T-cell (primary cell): ENCODE results near the gene OXTR. TPM values are rescaled to one million over a fixed set of nuclear protein-coding genes. Genes with fewer than 3 reads are reported as not detected.

Experiments used
- ATAC-seq, 4 experiments: fragments of 200-7000 bp in 3 of 4; fragments of 150-1000 bp in 1 of 4; cut with Tn5 transposase; replicated peaks in 1 of 4; 1 replicate in 3 of 4; 2 replicates in 1 of 4; pipeline ENCODE4 v1.10.0; 2021; ENCODE audit warnings: moderate library complexity in 3 of 4, mild to moderate bottlenecking in 2 of 4, moderate number of reproducible peaks in 1 of 4
- CTCF ChIA-PET, 2 donors: fragments of 300-600 bp; sonication (Branson Sonifier 250); formaldehyde crosslinking; loops; one replicate each; lab custom pipeline; 2022; ENCODE audit warnings: antibody characterized with exemption in 2 of 2; lab: Charles Lee
- POLR2A ChIA-PET, 2 donors: fragments of 300-600 bp; sonication (Branson Sonifier 250); formaldehyde crosslinking; loops; one replicate each; lab custom pipeline; 2022; ENCODE audit warnings: antibody characterized with exemption in 2 of 2; lab: Charles Lee
- DNase-seq, 35 experiments: peaks; one replicate each; pipeline versions ENCODE4 v3.0.0 to v3.0.0-alpha.2; 2013 to 2023
- H3K27ac ChIP-seq: one replicate; pipeline ENCODE4 v1.5.1; 2013; ENCODE audit warnings: low read length
- H3K27me3 ChIP-seq, 2 experiments: replicated peaks in 1 of 2; 1 replicate in 1 of 2; 2 replicates in 1 of 2; pipeline versions ENCODE4 v1.6.1 to v1.7.0; 2013; ENCODE audit warnings: low read length in 1 of 2, mixed read lengths in 1 of 2; ENCODE audit not compliant: control insufficient read depth in 2 of 2, insufficient read depth in 2 of 2; ENCODE audit errors: extremely low read depth in 1 of 2
- H3K36me3 ChIP-seq, 2 donors: 1 replicate in 1 of 2; 2 replicates in 1 of 2; pipeline versions ENCODE4 v1.6.1 to v1.7.0; 2013; ENCODE audit warnings: low read length in 1 of 2; ENCODE audit not compliant: control insufficient read depth in 2 of 2, insufficient read depth in 1 of 2; ENCODE audit errors: extremely low read depth in 1 of 2
- H3K4me1 ChIP-seq, 2 experiments: 1 replicate in 1 of 2; 2 replicates in 1 of 2; pipeline versions ENCODE4 v1.6.1 to v1.7.0; 2013; ENCODE audit warnings: low read length in 2 of 2, mixed read lengths in 1 of 2; ENCODE audit not compliant: insufficient read depth in 2 of 2, control insufficient read depth in 1 of 2; ENCODE audit errors: extremely low read depth in 1 of 2
- H3K4me3 ChIP-seq, 2 donors: 1 replicate in 1 of 2; 2 replicates in 1 of 2; pipeline versions ENCODE4 v1.5.1 to v1.7.0; 2013; ENCODE audit warnings: mild to moderate bottlenecking in 2 of 2, low read length in 1 of 2, moderate library complexity in 1 of 2; ENCODE audit not compliant: control insufficient read depth in 1 of 2; ENCODE audit errors: extremely low read depth in 1 of 2
- H3K9me3 ChIP-seq: 2 replicates; pipeline ENCODE4 v1.7.0; 2013
- H3K27ac Mint-ChIP-seq, 2 donors: one replicate each; pipeline ENCODE4 v1.8.0; 2020 to 2021; ENCODE audit warnings: mild to moderate bottlenecking in 2 of 2, mixed read lengths in 2 of 2
- H3K27me3 Mint-ChIP-seq, 2 donors: one replicate each; pipeline ENCODE4 v1.8.0; 2021 to 2022; ENCODE audit warnings: mixed read lengths in 2 of 2
- H3K36me3 Mint-ChIP-seq: one replicate; pipeline ENCODE4 v1.8.0; 2021; ENCODE audit warnings: mixed read lengths
- H3K4me1 Mint-ChIP-seq, 3 donors: one replicate each; pipeline ENCODE4 v1.8.0; 2020 to 2022; ENCODE audit warnings: mixed read lengths in 3 of 3, mild to moderate bottlenecking in 1 of 3
- H3K4me3 Mint-ChIP-seq, 3 donors: one replicate each; pipeline ENCODE4 v1.8.0; 2020 to 2022; ENCODE audit warnings: mild to moderate bottlenecking in 3 of 3, mixed read lengths in 3 of 3, moderate library complexity in 3 of 3
- H3K9me3 Mint-ChIP-seq, 3 donors: one replicate each; pipeline ENCODE4 v1.8.0; 2020 to 2022; ENCODE audit warnings: mixed read lengths in 3 of 3
- WGBS: methylation state at CpG from one replicate; pipeline ENCODE4 v1.1.5; 2013; ENCODE audit warnings: missing lambda C conversion rate; ENCODE audit not compliant: insufficient coverage; 5-methylcytosine and 5-hydroxymethylcytosine counted together
- total RNA-seq, 35 experiments: library from RNA in 6 of 35; stranded (reverse) in 6 of 35; fragments of 120-200 nt in 1 of 35; gene quantifications; one replicate each; pipeline versions ENCODE4 v1.2.1 to v1.2.4 and lab custom pipeline; 2013 to 2026

Gene OXTR
- total RNA-seq, 5 donors from 2014 or later (not counting 1 experiment from before 2014, with no cell fraction given), result 0.10 to 0.63 (median 0.18) TPM

DNA sequence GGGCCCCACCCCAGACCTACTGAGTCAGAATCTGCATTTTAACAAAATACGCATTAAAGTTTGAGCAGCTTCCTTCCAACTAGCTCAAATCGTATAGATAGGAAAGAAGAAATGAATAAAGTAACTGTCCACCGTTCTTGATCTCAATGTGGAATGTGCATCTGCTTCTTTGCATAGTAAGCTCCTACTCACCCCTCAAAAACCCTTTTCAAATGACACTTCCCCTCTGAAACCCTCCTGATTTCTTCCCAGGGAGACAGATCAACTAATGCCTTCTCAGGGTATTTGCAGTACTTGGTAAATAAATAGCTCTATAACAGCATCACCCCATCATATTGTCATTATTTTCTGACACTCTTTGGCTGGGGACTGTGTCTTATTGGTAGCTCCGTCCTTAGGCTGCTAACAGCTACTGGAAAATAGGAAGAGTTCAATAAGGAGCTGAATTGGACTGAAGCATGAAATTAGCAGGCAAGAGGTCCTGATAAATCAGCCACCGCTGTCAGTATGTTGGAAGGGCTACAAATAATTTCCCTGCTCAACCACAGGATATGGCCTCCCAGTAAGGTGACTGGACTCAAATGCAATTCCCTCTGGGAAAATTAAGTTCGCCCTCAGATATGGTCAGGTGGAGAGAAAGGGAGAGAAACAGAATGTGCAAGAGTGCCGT lies 10.2 kb downstream of the OXTR start:
- ATAC-seq (no peak), DNase-seq (no peak)
- Histone ChIP-seq H3K27me3 (peaks cover 0 to 3% of the 10 kb centered on the region in 2 experiments), H3K4me3 (no peak overlapping the region), H3K27ac (no peak overlapping the region), H3K9me3 (no peaks in the 10 kb centered on the region), H3K36me3 (no peaks in the 10 kb centered on the region), H3K4me1 (no peaks in the 10 kb centered on the region)
- Mint-ChIP-seq H3K27ac (no peak overlapping the region), H3K9me3 (no peaks in the 10 kb centered on the region), H3K4me1 (no peaks in the 10 kb centered on the region), H3K4me3 (no peak overlapping the region), H3K27me3 (no peaks in the 10 kb centered on the region), H3K36me3 (no peaks in the 10 kb centered on the region)
- ChIA-PET CTCF (no interaction called here), POLR2A (no interaction called here)
- 76% methylated on average over 2 of the region's 7 CpGs for WGBS

DNA sequence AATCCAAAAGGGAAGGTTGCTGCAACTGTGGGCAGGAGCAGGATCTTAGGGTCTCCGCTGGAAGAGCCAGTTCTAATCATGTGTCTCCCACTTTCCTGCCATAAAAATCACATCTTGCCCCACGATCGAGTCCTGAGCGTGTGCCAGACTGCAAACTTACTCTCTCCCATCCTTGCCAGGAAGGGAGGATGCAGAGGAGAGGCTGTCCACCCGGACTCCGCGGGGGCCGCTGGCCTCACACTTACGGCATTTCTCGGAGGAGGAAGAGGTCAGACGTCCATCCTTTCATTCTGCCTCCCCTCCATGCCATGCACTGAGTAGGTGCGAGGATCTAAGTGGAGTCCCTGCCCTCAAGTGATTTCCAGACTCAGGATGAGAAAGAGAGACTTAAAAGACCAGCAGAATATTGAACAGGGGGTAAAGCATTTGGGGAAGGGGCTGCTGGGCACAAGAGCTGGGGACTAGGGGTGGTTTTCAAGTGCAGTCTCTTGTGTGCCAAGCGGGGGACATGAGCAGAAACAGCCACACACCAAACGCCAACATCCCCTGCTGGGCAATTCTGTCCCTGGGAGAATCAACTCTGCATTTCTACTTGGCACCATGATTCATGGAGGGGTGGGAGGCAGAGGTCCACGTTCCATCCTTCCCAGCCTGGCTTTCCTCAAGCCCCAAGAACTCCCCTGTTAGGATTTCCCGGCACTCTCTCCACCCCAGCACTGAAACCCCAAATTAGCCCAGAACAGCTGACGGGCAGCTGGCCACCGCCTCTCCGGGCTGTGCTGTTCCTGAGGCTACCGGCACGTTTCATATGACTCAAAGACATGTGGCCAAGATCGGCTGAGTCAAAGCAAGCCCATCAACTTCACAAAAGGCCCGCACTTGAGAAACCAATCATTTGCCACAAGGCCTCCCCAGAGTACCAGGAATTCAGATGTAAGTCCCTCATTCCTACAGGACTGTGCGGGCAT lies 11.6 kb downstream of the OXTR start:
- H3K4me3 ChIP-seq, result no peak overlapping the region
- H3K27ac ChIP-seq, result no peak overlapping the region
- no peaks in the 10 kb centered on the region for H3K27me3 Mint-ChIP-seq
- DNase-seq (no peak), ATAC-seq (no peak)
- no peaks in the 10 kb centered on the region for H3K9me3 Mint-ChIP-seq
- no peaks in the 10 kb centered on the region for H3K9me3 ChIP-seq
- WGBS, result 80% methylated on average over 2 of the region's 24 CpGs
- H3K36me3 Mint-ChIP-seq, result no peaks in the 10 kb centered on the region
- H3K4me1 Mint-ChIP-seq, result no peaks in the 10 kb centered on the region
- ChIA-PET POLR2A (no interaction called here), CTCF (no interaction called here)
- no peaks in the 10 kb centered on the region for H3K36me3 ChIP-seq
- H3K4me1 ChIP-seq, result no peaks in the 10 kb centered on the region
- no peaks in the 10 kb centered on the region for H3K27me3 ChIP-seq
- H3K27ac Mint-ChIP-seq, result no peak overlapping the region
- no peak overlapping the region for H3K4me3 Mint-ChIP-seq

DNA sequence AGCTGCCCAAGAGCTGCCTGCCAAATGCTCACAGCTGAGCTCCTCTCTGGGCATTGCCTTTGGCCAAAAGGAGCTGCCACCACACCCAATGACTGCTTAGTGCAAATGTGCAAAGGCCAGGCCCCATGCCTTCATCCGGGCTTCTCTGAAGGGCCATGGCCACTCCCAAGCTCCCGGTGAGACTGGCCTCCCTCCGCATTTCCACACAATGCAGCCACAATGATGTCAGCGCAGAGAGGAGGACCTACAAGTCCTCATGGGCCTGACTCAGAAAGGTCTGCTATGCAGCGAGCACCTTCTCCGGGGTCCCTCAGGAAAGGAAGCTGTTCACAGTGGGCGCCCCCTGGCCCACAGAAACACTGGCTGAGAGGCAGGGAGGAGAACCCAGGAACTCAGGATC lies 12.7 kb downstream of the OXTR start:
- Mint-ChIP-seq H3K36me3 (no peaks in the 10 kb centered on the region), H3K4me1 (no peaks in the 10 kb centered on the region), H3K4me3 (no peak overlapping the region), H3K27me3 (no peaks in the 10 kb centered on the region), H3K9me3 (no peaks in the 10 kb centered on the region), H3K27ac (no peak overlapping the region)
- H3K27ac ChIP-seq, result no peak overlapping the region
- ChIA-PET POLR2A (no interaction called here), CTCF (no interaction called here)
- DNase-seq, result no peak
- H3K9me3 ChIP-seq, result no peaks in the 10 kb centered on the region
- H3K36me3 ChIP-seq, result no peaks in the 10 kb centered on the region
- ATAC-seq, result no peak
- H3K27me3 ChIP-seq, result no peaks in the 10 kb centered on the region
- no peaks in the 10 kb centered on the region for H3K4me1 ChIP-seq
- no peak overlapping the region for H3K4me3 ChIP-seq
- WGBS, result 85% methylated on average over 6 of the region's 7 CpGs

DNA sequence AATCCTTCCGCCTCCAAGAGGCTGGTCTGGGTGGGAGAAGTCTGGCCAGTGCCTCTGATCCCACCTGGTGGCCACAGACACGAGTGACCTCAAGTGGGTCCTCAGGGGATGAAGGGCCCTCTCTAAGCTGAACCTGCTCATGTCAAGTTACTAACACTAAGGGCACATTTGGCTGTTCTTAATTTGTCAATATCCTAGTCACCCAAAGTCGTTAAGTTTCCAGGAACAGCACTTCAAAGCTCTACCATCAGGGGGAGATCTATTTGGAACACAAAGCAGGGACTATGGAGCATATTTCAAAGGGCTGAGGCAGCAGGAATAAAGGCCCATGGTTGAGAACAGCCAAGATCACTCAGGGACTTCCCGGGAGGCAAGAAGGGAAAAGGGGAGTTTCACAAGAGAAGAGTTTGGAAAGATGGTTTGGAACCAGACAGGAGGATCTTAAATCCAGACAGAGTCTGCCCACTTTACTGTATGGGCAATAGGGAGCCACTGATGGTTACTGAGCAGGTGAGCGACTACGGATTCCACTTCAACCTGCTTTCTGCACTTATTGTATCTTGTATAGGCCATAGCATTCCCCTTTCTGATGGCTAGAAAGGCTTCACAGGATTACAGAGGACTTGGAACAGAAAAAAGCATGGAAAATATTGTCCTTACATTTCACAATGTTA lies 13.7 kb downstream of the OXTR start:
- no peak overlapping the region for H3K4me3 ChIP-seq
- H3K4me1 ChIP-seq, result no peaks in the 10 kb centered on the region
- Mint-ChIP-seq H3K27ac (no peak overlapping the region), H3K4me3 (no peak overlapping the region), H3K27me3 (no peaks in the 10 kb centered on the region), H3K36me3 (no peaks in the 10 kb centered on the region), H3K9me3 (no peaks in the 10 kb centered on the region), H3K4me1 (no peaks in the 10 kb centered on the region)
- DNase-seq (no peak), ATAC-seq (no peak)
- CTCF ChIA-PET, result no interaction called here
- 80% methylated on average over 1 of the region's 6 CpGs for WGBS
- POLR2A ChIA-PET, result no interaction called here
- H3K36me3 ChIP-seq, result no peaks in the 10 kb centered on the region
- H3K9me3 ChIP-seq, result no peaks in the 10 kb centered on the region
- H3K27me3 ChIP-seq, result no peaks in the 10 kb centered on the region
- H3K27ac ChIP-seq, result no peak overlapping the region

DNA sequence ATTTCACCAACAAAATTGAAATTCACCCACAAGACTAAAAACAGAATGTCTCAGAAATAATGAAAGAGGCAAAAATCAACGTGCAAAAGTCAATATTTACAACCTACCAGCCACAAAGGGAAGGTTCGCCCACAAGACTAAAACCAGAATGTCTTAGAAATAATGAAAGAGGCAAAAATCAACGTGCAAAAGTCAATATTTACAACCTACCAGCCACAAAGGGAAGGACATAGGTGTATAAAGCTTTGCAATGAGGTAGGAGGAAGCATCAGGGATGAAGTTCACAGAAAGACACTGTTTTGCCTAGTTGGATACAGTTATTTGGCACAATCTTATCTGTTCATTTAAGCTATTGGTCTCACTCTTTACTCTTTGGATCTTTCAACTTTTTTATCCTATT lies 14.3 kb downstream of the OXTR start:
- no peaks in the 10 kb centered on the region for H3K4me1 Mint-ChIP-seq
- Histone ChIP-seq H3K4me3 (no peak overlapping the region), H3K36me3 (no peaks in the 10 kb centered on the region), H3K27me3 (no peaks in the 10 kb centered on the region), H3K9me3 (no peaks in the 10 kb centered on the region), H3K4me1 (no peaks in the 10 kb centered on the region), H3K27ac (no peak overlapping the region)
- ATAC-seq (no peak), DNase-seq (no peak)
- ChIA-PET POLR2A (no interaction called here), CTCF (no interaction called here)
- no peak overlapping the region for H3K4me3 Mint-ChIP-seq
- H3K27me3 Mint-ChIP-seq, result no peaks in the 10 kb centered on the region
- H3K9me3 Mint-ChIP-seq, result no peaks in the 10 kb centered on the region
- no peak overlapping the region for H3K27ac Mint-ChIP-seq
- no CpG with 5 or more reads among the region's 3 CpGs for WGBS
- H3K36me3 Mint-ChIP-seq, result no peaks in the 10 kb centered on the region

DNA sequence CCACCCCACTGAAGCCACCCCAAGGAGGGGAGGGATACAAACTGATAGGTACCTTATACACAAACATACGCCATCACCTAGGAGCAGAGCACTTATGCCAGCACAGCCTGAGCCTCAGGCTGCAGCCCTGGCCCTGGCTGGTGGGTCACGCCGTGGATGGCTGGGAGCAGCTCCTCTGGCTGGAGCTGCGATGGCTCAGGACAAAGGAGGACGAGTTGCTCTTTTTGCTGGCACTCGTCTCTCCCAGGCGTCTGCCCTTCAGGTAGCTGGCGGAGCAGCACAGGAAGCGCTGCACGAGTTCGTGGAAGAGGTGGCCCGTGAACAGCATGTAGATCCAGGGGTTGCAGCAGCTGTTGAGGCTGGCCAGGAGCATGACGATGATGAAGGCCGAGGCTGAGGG lies 16.6 kb downstream of the OXTR start:
- H3K27me3 ChIP-seq, result no peaks in the 10 kb centered on the region
- H3K27me3 Mint-ChIP-seq, result no peaks in the 10 kb centered on the region
- H3K27ac Mint-ChIP-seq, result no peak overlapping the region
- H3K4me3 ChIP-seq, result no peak overlapping the region
- POLR2A ChIA-PET, result no interaction called here
- no peak overlapping the region for H3K4me3 Mint-ChIP-seq
- H3K4me1 ChIP-seq, result no peaks in the 10 kb centered on the region
- H3K36me3 Mint-ChIP-seq, result no peaks in the 10 kb centered on the region
- no peak for DNase-seq
- CTCF ChIA-PET, result interaction anchor here in 1 of 2 donors (0.6 kb wide), 1 partner anchor 18 kb away, joined by 3 read pairs; no protein-coding TSS in a partner anchor
- ATAC-seq, result no peak
- no peaks in the 10 kb centered on the region for H3K9me3 Mint-ChIP-seq
- H3K9me3 ChIP-seq, result no peaks in the 10 kb centered on the region
- WGBS, result 86% methylated on average over 11 of the region's 14 CpGs
- no peaks in the 10 kb centered on the region for H3K36me3 ChIP-seq
- no peak overlapping the region for H3K27ac ChIP-seq
- no peaks in the 10 kb centered on the region for H3K4me1 Mint-ChIP-seq
